ENCODE measurements around the gene RIC1. TPM values are rescaled to one million over a fixed set of nuclear protein-coding genes. Genes with fewer than 3 reads are reported as not detected.

RIC1 gene
- total and polyA plus RNA-seq, 2 of the 8 experiments (the other 6 are each of a cell fraction or from before 2014, with no cell fraction given) = 10.7 to 24.5 TPM

DNA sequence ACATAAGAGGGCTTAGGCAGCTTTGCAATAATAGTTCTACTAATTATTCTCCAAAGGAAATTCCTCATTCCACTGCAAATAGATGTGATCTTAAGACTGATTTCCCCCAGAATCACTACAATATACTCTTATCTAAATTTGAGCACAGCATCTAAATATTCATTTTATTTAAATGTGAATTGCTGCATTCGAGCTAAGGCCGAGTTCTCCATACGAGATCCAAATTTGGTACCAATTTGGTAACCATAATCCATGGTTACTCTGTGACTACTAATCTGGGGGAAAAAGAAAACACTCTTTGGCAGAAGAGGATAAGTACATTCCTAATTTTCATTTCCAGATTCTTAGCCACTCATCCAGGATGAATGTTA is 19.7 kb upstream of the RIC1 start:
- Histone ChIP-seq H4K91ac (replicated peaks; ENCODE audit: insufficient read length, low read length) (no peak overlapping the region), H3K79me2 (ENCODE audit: control insufficient read depth in 1 of 2, insufficient read depth in 2 of 2, low read length in 2 of 2) (no peaks in the 10 kb centered on the region), H3K4me3 (ENCODE audit: extremely low read depth in 1 of 4, insufficient read depth in 2 of 4, low read depth in 3 of 4, low read length in 4 of 4) (no peak overlapping the region), H3K27ac (ENCODE audit: low read depth, low read length) (no peak overlapping the region), H2BK5ac (ENCODE audit: low read depth, low read length) (no peak overlapping the region), H4K8ac (ENCODE audit: extremely low read depth, insufficient read depth, low read length) (no peak overlapping the region), H2BK120ac (replicated peaks; ENCODE audit: low read depth, low read length) (no peak overlapping the region), H3K4me2 (ENCODE audit: insufficient read depth in 1 of 2, low read depth in 2 of 2, low read length in 2 of 2) (no peak overlapping the region), H3K9ac (replicated peaks in 1 of 4; ENCODE audit: extremely low read depth in 1 of 4, low read depth in 3 of 4, low read length in 3 of 4) (no peak overlapping the region), H3K18ac (ENCODE audit: extremely low read depth, low read length) (no peak overlapping the region), H4K20me1 (replicated peaks in 1 of 2; ENCODE audit: control insufficient read depth in 1 of 2, insufficient read depth in 2 of 2, low read length in 2 of 2) (no peaks in the 10 kb centered on the region), H3K9me3 (ENCODE audit: insufficient read depth in 2 of 2, low read depth in 1 of 2, low read length in 1 of 2) (no peaks in the 10 kb centered on the region), H2BK12ac (ENCODE audit: low read depth, low read length) (no peak overlapping the region), H4K5ac (ENCODE audit: insufficient read length, low read depth, low read length) (no peak overlapping the region), H3K79me1 (ENCODE audit: low read depth, low read length) (no peaks in the 10 kb centered on the region), H3K36me3 (ENCODE audit: control insufficient read depth in 2 of 4, insufficient read depth in 4 of 4, low read length in 3 of 4) (no peaks in the 10 kb centered on the region), H2BK15ac (ENCODE audit: low read length) (no peak overlapping the region), H3K14ac (ENCODE audit: insufficient read length) (no peak overlapping the region), H3K56ac (replicated peaks; ENCODE audit: insufficient read length, low read depth, low read length) (no peak overlapping the region), H2BK20ac (ENCODE audit: low read length) (no peak overlapping the region), H3K4ac (replicated peaks; ENCODE audit: insufficient read length, low read depth, low read length) (no peak overlapping the region), H2AK5ac (ENCODE audit: low read depth, low read length) (no peak overlapping the region), H3K27me3 (replicated peaks in 1 of 4; ENCODE audit: control insufficient read depth in 3 of 4, extremely low read depth in 1 of 4, insufficient read depth in 3 of 4, low read length in 3 of 4) (no peaks in the 10 kb centered on the region), H3K4me1 (replicated peaks in 1 of 4; ENCODE audit: control insufficient read depth in 3 of 4, insufficient read depth in 4 of 4, low read length in 3 of 4) (no peaks in the 10 kb centered on the region), H3K23ac (ENCODE audit: insufficient read length) (no peak overlapping the region), H2AFZ (ENCODE audit: low read length) (no peak overlapping the region), H3K23me2 (ENCODE audit: low read depth, low read length) (no peaks in the 10 kb centered on the region)
- no peak for FAIRE-seq
- 91% methylated on average over 3 of the region's 3 CpGs; no CpG with 5 or more reads in 1 of the 2 experiments for WGBS, 2 experiments (ENCODE audit: extremely low coverage in 1 of 2, insufficient coverage in 1 of 2, insufficient read length in 1 of 2, insufficient replicate concordance in 2 of 2, low coverage in 1 of 2, low lambda C conversion rate in 2 of 2, missing lambda C conversion rate in 1 of 2)
- no peak for TF ChIP-seq BCL11A (IDR thresholded peaks at IDR 0.05; ENCODE audit: low read depth in 2 of 2, low read length in 2 of 2)
- no peak for TF ChIP-seq CBX5 (IDR thresholded peaks at IDR 0.05; ENCODE audit: low read depth, low read length)
- TF ChIP-seq CREB1 (IDR thresholded peaks at IDR 0.05) = no peak
- TF ChIP-seq SRF (IDR thresholded peaks at IDR 0.05; ENCODE audit: low read depth, low read length) = no peak
- TF ChIP-seq POLR2AphosphoS5 (IDR thresholded peaks at IDR 0.05; ENCODE audit: low read depth, low read length) = no peak
- TF ChIP-seq SIRT6 (IDR thresholded peaks at IDR 0.05; ENCODE audit: low read length) = no peak
- CTCF ChIA-PET (ENCODE audit: partially characterized antibody) = interaction anchor here (1.0 to 2.5 kb wide), 3 partner anchors 9 to 92 kb away, joined by 3 to 16 read pairs (median 5); no protein-coding TSS in a partner anchor
- DNase-seq (ENCODE audit: low read depth in 1 of 2, low spot score in 2 of 2) = no peak
- POLR2A ChIA-PET (ENCODE audit: partially characterized antibody) = interaction anchor here (0.6 kb wide), 1 partner anchor 989 kb away, joined by 4 read pairs; no protein-coding TSS in a partner anchor
